ACC112 (cell line): ENCODE data around the gene ATP4B.

Experiments
- H2AFZ ChIP-seq: fragments of 200-600 bp; sonication (generic); one replicate; pipeline ENCODE4 v1.6.0; 2017; ENCODE audit warnings: antibody characterized with exemption, low read length; ENCODE audit not compliant: unreplicated experiment
- H3K27ac ChIP-seq: fragments of 200-600 bp; sonication (generic); 2 replicates; pipeline ENCODE4 v1.5.1; 2014; ENCODE audit warnings: low read depth, mild to moderate bottlenecking, antibody characterized with exemption, low read length, moderate library complexity
- H3K27me3 ChIP-seq: fragments of 200-600 bp; sonication (generic); 2 replicates; pipeline ENCODE4 v1.6.1; 2014; ENCODE audit warnings: mild to moderate bottlenecking, antibody characterized with exemption, low read length, moderate library complexity, mixed read lengths; ENCODE audit not compliant: insufficient read depth
- H3K36me3 ChIP-seq: fragments of 200-600 bp; sonication (generic); 2 replicates; pipeline ENCODE4 v1.6.1; 2016; ENCODE audit warnings: mild to moderate bottlenecking, antibody characterized with exemption, low read length, moderate library complexity, mixed read lengths; ENCODE audit not compliant: insufficient read depth
- H3K4me1 ChIP-seq: fragments of 200-600 bp; sonication (generic); one replicate; pipeline ENCODE4 v1.6.1; 2016; ENCODE audit warnings: low read length, mixed read lengths; ENCODE audit not compliant: insufficient read depth, unreplicated experiment, control insufficient read depth
- H3K4me3 ChIP-seq: fragments of 200-600 bp; sonication (generic); 2 replicates; pipeline ENCODE4 v1.5.1; 2014; ENCODE audit warnings: mild to moderate bottlenecking, low read depth, low read length
- H3K79me2 ChIP-seq: fragments of 200-600 bp; sonication (generic); one replicate; pipeline ENCODE4 v1.6.0; 2016; ENCODE audit warnings: low read length; ENCODE audit not compliant: control insufficient read depth, unreplicated experiment, insufficient read depth

The ATP4B gene

DNA sequence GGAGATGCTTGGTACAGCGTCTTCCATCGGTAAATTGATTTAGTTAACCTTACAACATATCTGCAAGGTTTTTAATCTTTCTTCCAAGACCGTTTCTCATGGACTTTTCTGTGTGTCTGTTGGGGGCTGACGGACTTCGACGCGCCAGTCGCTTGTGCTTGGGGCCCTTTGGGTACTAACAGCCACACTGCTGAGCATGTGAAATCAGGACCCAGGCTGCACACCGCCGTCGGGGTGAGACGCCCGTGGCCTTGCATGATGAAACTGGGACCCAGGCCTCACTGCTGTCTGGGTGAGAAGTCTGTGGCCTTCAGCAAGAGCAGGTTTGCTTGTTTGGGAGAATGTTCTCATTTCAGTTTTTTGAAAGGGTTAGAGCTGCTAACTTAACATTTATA lies 9.8 kb downstream of the ATP4B start:
- Histone ChIP-seq H3K4me3 (no peak overlapping the region), H2AFZ (no peak overlapping the region), H3K27me3 (no peaks in the 10 kb centered on the region), H3K4me1 (peaks cover 12% of the 10 kb centered on the region), H3K27ac (no peak overlapping the region), H3K36me3 (no peaks in the 10 kb centered on the region), H3K79me2 (no peaks in the 10 kb centered on the region)

DNA sequence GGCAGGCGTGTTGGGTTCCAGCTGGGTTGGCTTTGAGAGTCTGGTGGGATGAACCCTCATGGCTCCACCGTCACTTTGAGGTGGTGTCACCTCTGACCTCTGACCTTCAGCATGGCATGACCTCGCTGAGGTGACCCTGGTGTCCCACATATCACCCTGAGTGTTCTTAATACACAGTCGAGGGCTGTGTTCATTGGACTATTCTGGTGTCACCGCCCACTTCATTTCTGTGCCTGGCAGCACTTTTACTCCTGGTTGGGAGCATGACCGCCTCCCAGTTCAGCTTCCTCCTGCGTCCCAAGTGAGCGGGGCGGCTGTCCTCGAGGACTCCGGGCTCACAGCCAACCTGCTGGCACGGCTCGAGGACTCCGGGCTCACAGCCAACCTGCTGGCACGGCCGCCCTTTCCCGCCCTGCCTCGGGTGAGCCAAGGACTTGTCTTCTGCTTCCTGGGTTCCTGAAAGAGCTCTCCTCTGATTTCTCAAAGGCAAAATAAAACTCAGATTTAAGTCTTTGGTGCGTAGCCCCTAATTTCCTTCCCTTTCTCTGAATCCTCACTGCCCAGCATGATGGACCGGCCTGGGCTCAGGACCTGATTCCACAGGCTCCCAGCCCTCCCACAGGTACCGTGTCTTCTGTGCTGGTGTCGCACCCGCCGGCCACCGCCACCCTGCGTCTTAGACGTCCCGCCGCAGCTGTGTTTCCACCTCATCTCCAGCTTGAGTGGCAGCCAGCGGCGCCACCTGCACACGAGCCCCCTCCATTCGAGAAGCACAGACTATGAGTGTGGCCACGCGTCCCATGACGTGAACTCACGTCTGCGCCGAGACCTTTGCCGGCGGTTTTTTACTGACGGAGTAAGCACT lies 10.4 kb downstream of the ATP4B start:
- no peak overlapping the region for H3K4me3 ChIP-seq
- H3K4me1 ChIP-seq = peaks cover 12% of the 10 kb centered on the region
- H3K27me3 ChIP-seq = no peaks in the 10 kb centered on the region
- H2AFZ ChIP-seq = no peak overlapping the region
- H3K36me3 ChIP-seq = no peaks in the 10 kb centered on the region
- H3K79me2 ChIP-seq = no peaks in the 10 kb centered on the region
- H3K27ac ChIP-seq = no peak overlapping the region; the same call in 1 of the 2 replicates

DNA sequence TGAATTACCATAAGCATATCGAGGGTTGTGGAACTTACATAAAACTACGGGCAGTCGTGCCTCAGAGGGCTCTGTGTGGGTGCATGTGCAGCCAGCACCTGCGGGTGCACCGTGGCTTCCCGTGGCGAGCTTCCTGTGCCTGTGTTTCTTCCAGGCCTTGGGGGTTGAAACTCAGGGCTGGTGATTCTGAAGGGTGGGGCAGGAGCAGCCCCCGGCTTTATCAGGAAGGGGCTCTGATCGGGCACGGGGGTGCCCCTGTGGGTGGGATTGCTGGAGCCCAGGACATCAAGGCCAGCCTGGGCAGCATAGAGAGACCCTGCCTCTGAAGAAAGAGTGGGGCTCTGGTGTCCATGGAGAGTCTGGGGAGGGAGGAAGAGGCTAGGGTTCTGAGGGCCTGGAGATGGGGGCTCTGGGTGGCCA lies 11.1 kb downstream of the ATP4B start:
- H3K27ac ChIP-seq = no peak overlapping the region; the same call in 1 of the 2 replicates
- H3K4me3 ChIP-seq = no peak overlapping the region
- peaks cover 12% of the 10 kb centered on the region for H3K4me1 ChIP-seq
- H3K36me3 ChIP-seq = peaks cover 5% of the 10 kb centered on the region
- no peaks in the 10 kb centered on the region for H3K27me3 ChIP-seq
- H2AFZ ChIP-seq = no peak overlapping the region
- H3K79me2 ChIP-seq = no peaks in the 10 kb centered on the region

DNA sequence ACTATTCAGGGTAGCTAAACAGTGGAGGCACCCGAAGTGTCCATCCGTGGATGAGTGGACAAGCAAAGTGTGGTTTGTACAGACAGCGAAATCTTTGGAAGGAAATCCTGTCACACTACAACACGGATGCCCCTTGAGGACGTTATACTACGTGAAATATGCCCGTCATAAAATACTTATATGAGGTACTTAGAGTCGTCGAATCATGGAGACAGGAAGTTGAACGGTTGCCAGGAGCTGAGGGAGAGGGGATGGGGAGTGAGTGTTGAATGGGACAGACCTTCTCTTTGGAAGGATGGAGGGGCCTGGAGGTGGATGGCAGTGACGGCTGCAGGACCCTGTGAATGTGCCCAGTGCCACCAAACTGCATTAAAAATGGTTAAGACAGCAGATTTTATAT lies 11.6 kb downstream of the ATP4B start:
- Histone ChIP-seq H3K27me3 (no peaks in the 10 kb centered on the region), H3K79me2 (no peaks in the 10 kb centered on the region), H3K36me3 (peaks cover 11% of the 10 kb centered on the region), H3K4me1 (peaks cover 12% of the 10 kb centered on the region), H3K27ac (no peak overlapping the region), H3K4me3 (no peak overlapping the region), H2AFZ (no peak overlapping the region)

DNA sequence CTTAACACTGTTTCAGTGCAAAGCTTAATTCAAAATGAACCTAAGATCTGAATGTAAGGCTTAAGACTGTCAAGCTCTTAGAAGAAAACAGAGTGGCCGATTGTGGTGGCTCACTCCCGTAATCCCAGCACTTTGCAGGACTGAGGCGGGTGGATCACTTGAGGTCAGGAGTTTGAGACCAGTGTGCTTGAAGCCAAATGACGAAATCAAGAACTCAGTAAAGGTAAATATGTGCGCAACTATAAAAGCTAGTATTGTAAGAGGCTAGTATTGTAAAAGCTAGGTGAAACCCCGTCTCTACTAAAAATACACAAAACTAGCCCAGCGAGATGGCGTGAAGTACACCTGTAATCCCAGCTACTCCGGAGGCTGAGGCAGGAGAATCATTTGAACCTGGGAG lies 12.7 kb downstream of the ATP4B start:
- no peaks in the 10 kb centered on the region for H3K79me2 ChIP-seq
- no peak overlapping the region for H2AFZ ChIP-seq
- peaks cover 12% of the 10 kb centered on the region for H3K4me1 ChIP-seq
- H3K4me3 ChIP-seq = no peak overlapping the region
- H3K27me3 ChIP-seq = no peaks in the 10 kb centered on the region
- H3K27ac ChIP-seq = no peak overlapping the region
- peaks cover 16% of the 10 kb centered on the region for H3K36me3 ChIP-seq

DNA sequence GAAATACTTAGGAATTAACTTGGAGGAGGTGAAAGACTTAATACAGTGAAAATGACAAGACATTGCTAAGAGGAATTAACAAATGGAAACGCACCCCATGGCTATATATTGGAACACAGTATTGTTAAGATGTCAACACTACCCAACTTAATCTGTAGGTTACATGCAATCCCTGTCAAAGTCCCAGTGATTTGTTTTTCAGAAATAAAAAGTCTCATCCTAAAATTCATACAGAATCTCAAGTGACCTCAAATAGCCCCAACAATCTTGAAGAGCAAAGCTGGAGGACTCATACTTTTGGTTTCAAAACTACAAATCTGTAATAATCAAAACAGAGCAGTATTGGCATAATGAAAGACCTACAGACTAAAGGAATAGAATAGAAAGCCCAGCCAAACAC lies 13.2 kb downstream of the ATP4B start:
- Histone ChIP-seq H3K4me3 (no peak overlapping the region), H2AFZ (no peak overlapping the region), H3K79me2 (no peaks in the 10 kb centered on the region), H3K27ac (no peak overlapping the region), H3K36me3 (peaks cover 21% of the 10 kb centered on the region), H3K4me1 (peaks cover 12% of the 10 kb centered on the region), H3K27me3 (no peaks in the 10 kb centered on the region)

DNA sequence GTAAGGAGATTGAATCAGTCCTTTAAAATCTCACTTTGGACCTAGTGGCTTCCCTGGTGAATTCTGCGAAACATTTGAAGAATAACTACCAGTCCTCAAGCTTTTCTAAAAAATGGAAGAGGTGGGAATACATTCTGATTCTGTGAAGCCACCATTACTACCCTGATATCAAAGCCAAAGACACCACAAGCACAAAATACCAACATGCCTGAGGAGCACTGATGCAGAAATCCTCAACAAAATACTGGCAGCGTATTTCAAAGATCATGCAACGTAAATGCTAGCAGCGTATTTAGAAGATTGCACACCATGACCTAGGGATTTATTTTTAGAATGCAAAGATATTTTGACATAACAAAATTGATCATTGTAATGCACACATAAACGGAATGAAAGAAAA lies 14.4 kb downstream of the ATP4B start:
- Histone ChIP-seq H3K4me1 (peaks cover 12% of the 10 kb centered on the region), H3K27ac (no peak overlapping the region), H3K4me3 (no peak overlapping the region), H3K36me3 (peaks cover 32% of the 10 kb centered on the region), H3K79me2 (no peaks in the 10 kb centered on the region), H2AFZ (no peak overlapping the region), H3K27me3 (no peaks in the 10 kb centered on the region)

DNA sequence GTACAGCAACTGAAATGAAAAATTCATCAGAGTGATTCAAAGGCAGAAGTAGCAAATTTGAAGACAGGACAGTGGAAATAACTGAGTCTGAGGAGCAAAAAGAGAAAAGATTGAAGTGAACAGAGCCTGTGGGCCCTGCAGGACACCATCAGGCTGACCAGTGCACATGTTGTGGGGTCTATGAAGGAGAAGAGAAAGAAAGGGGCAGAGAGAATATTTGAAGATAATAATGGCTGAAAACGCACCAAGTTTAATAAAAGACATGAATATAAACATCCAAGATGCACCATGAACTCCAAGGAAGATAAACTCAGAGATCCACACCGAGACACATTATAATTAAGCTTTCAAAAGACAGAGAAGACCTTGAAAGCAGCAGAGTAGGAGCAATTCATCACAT lies 15.4 kb downstream of the ATP4B start:
- Histone ChIP-seq H3K36me3 (peaks cover 41% of the 10 kb centered on the region), H2AFZ (no peak overlapping the region), H3K4me1 (peaks cover 8% of the 10 kb centered on the region)

DNA sequence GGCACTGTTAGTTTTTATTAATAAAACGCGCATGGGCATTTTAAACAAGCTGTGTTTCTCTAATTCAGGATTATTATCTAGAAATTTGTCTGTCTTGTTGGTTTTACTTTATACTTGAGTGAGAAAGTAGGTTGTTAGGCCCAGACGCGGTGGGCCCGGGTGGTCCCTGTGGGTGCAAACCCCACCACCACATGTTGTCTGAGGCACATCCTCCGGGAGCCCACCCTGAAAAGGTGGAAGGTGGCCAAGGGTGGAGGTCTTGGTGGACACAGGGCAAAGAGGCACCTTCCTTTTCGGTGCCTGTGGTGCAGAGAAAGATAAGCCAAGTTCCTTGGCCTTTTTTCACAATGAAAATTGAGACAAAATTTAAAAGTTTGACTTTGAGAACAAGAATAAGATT lies 16.6 kb downstream of the ATP4B start:
- Histone ChIP-seq H3K27me3 (no peaks in the 10 kb centered on the region), H3K36me3 (peaks cover 53% of the 10 kb centered on the region), H3K4me3 (no peak overlapping the region), H2AFZ (no peak overlapping the region), H3K27ac (no peak overlapping the region), H3K4me1 (no peaks in the 10 kb centered on the region), H3K79me2 (no peaks in the 10 kb centered on the region)

More for the DNA sequence above, 15.4 kb downstream of the ATP4B start:
- Histone ChIP-seq H3K27me3 (no peaks in the 10 kb centered on the region), H3K4me3 (no peak overlapping the region), H3K79me2 (no peaks in the 10 kb centered on the region), H3K27ac (no peak overlapping the region)

DNA sequence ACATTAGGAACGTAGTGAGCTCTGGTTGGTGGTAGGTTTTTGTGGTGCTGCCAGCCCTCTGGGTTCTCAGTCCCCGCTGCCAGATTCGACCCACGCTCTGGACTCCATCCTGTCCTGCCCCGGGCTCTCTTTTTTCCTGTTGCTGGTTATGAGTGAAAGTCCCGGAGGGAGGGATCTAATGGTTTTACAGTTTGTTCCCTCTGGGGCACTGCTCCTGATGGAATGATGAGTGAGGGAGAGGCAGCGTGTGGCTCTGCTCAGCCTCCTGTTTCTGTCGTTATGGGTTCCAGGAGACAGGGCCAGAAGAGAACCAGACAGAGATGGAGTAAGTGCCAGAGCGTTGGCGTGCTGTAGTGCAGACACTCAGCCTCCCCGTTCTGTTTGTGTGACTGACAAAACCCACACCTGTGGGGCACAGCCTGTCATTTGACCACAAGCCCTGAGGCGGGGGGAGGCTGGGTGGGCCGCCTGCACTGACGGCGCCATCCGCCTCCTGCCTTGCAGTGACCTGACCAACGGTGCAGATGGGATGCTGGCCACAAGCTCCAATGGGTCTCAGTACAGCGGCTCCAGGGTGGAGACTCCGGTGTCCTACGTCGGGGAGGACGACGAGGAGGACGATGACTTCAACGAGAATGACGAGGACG lies 18.3 kb downstream of the ATP4B start:
- Histone ChIP-seq H3K79me2 (no peaks in the 10 kb centered on the region), H3K27ac (no peak overlapping the region), H2AFZ (no peak overlapping the region), H3K4me1 (no peaks in the 10 kb centered on the region), H3K27me3 (no peaks in the 10 kb centered on the region), H3K36me3 (peaks cover 70% of the 10 kb centered on the region), H3K4me3 (no peak overlapping the region)

DNA sequence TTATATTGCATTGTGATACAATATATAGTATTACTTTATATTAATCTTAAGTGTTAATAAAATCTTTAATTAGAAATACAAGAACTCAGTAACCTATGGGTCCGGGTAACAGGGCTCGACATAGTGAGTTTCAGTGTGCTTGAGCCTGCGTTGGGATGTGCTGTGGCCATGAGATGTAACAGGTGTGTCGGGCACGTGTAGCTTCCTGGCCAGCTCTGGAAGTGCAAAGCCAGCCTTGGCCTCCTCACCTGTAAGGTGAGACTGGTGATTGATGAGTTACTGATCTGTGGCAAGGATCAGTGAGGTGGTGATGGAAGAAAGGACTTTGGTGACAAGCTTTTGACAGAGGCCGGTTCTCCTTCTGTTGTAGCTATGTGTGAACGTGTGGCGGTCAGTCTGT lies 19.2 kb downstream of the ATP4B start:
- no peak overlapping the region for H3K4me3 ChIP-seq
- H3K27ac ChIP-seq = no peak overlapping the region
- peaks cover 77% of the 10 kb centered on the region for H3K36me3 ChIP-seq
- H3K27me3 ChIP-seq = no peaks in the 10 kb centered on the region
- H3K79me2 ChIP-seq = no peaks in the 10 kb centered on the region
- no peak overlapping the region for H2AFZ ChIP-seq
- no peaks in the 10 kb centered on the region for H3K4me1 ChIP-seq
